GM12892 (cell line): ENCODE data around the gene KCTD8.

Experiments
- DNase-seq: peaks from one replicate; pipeline ENCODE4 v3.0.0; 2011; ENCODE audit not compliant: insufficient read length
- FAIRE-seq: peaks from 2 replicates; lab custom pipeline; 2011; peaks lifted over from hg19 to GRCh38; lab: Jason Lieb, UNC
- POLR2A ChIP-seq: IDR thresholded peaks from 2 replicates; pipeline ENCODE4 v1.6.1; 2011; ENCODE audit warnings: low read depth, low read length, control low read depth
- POLR2AphosphoS5 ChIP-seq: IDR thresholded peaks from 2 replicates; pipeline ENCODE4 v1.6.1; 2011; ENCODE audit warnings: low read depth, low read length, control low read depth
- TAF1 ChIP-seq: IDR thresholded peaks from 2 replicates; pipeline ENCODE4 v1.6.1; 2011; ENCODE audit warnings: low read depth, mild to moderate bottlenecking, control low read depth, low read length, borderline replicate concordance

Gene KCTD8

DNA sequence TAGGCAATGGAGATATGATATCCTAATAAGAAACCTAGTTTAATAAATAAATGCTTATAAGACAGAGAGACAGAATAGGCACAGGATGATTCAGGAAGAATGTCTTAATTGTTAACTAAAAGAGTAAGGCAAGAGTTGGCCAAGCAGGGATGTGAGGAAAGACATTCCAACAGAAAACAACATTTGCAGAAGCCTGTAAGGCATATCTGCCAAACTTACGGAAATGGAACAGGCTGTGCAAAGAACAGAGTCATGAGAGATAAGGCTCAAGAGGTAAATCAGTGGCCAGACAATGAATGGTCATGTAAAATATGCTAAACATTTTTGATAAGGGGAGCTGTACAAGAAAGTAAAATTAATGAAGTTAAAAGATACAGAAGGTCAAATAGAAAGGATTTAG lies 134.9 kb downstream of the KCTD8 start:
- DNase-seq (no peak), FAIRE-seq (no peak)
- TF ChIP-seq POLR2A (no peak), POLR2AphosphoS5 (no peak), TAF1 (no peak)

DNA sequence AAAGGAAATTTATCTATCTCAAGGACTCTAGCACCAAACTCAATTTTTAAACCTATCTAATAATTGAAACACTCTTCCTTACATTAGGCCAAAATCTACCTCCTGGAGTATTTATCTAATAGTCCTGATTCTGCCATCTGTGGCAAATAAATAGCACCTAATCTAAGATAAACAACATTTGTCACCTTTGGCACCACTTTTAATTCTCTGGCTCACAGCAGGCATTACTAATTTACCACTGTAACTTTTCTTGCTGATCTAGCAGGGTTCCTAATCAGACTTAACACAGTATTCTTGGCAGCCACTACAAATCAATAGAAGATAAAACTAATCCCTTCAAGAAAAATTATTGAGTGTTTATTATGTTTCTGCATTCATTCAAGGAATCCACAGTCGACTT lies 161.1 kb downstream of the KCTD8 start:
- FAIRE-seq (no peak), DNase-seq (no peak)
- TF ChIP-seq POLR2AphosphoS5 = no peak
- TF ChIP-seq POLR2A = no peak
- TF ChIP-seq TAF1 = no peak

DNA sequence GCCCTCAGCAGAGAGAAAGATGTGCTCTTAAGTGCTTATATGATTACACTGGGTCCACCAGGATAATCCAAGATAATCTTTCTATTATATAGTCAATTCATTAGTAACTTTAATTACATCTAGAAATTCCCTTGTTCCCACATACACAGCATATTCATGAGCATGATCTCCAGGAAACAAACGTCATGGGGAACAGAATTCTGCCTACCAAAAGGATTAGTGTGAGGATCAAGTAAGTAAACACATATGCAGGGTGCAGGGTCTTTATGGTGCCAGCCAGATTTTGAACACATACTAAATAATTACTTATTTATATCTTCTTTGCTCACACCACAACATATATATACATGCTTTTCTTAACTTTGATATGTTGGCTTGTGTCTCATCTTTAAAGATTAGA lies 169.1 kb downstream of the KCTD8 start:
- DNase-seq (no peak), FAIRE-seq (no peak)
- TF ChIP-seq TAF1 (no peak), POLR2A (no peak)

DNA sequence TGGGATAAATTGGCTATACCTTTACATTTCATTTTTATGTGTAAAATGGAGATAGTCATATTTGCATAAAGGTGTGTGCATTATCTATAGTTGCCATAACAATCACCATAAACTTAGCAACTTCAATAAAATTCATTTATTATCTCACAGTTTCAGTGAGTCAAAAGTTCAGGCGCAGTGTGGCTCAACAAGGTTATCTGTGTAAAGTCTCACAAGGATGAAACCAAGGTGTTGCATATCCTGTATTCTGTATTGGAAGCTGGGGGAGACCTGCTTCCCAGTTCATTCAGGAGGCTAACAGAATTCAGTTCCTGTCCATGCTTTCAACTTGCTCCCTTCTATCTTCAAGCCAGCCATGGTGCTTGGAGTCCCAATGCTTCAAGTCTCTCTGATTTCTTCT lies 169.5 kb downstream of the KCTD8 start:
- FAIRE-seq = no peak

DNA sequence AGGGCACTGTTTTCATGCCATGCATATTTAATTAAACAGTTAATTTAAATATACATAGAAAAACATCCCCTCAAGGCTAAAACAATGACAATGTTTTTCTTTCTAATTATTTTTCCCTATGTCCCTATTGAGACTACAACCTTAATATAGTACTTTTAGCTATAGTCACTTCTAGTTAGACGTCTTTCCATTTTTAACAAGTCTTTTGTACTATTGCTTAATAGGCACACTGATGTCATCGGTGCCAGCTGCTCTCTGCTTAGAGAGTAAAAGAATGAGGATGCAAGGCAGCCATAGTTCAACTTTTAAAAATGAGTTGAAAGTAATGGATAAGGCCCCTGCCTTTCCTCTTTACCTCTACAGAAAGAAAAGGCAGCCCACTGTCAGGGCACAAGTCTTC lies 191.1 kb downstream of the KCTD8 start:
- FAIRE-seq (no peak), DNase-seq (no peak)
- TF ChIP-seq POLR2AphosphoS5 (no peak), TAF1 (no peak), POLR2A (no peak)

More for the DNA sequence above, 169.5 kb downstream of the KCTD8 start:
- DNase-seq = no peak
- TF ChIP-seq TAF1 (no peak), POLR2A (no peak), POLR2AphosphoS5 (no peak)

DNA sequence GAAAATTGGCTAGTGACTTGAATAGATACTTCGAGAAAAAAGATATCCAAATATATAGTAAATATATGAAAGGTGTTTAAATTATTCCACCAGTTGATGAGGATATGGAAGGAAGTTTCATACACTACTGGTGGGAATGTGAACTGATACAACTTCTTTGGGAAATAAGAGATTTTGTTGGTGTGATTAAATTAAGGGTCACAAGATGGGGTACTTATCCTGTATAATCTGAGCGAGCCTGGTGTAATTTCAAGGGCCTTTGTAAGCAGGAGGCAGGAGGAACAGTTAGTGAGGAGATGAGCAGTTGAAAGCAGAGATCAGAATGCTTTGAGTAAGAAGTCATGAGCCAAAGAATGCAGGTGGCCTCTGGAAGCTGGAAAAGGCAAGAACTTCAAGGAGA lies 192.2 kb downstream of the KCTD8 start:
- no peak for FAIRE-seq
- DNase-seq = no peak
- TF ChIP-seq TAF1 (no peak), POLR2AphosphoS5 (no peak), POLR2A (no peak)

DNA sequence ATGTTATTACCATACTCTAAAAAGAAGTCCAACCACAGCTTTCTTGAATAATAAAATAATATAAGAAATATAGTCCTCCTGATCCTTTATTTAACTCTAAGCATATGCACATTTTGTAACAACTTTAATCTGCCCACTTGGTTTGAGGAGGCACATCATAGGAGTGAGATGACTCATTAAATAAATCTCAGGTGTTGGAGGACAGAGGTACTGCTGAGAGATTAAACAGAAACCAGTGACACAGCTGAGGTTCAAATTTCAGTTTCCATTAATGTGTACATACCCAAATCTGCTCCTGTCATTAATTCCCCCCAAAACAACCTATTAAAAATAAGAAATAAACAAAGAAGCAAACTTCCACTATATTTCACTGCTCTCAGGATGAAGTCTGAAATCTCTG lies 211.0 kb downstream of the KCTD8 start:
- DNase-seq = no peak
- no peak for FAIRE-seq
- TF ChIP-seq POLR2A (no peak), TAF1 (no peak), POLR2AphosphoS5 (no peak)

DNA sequence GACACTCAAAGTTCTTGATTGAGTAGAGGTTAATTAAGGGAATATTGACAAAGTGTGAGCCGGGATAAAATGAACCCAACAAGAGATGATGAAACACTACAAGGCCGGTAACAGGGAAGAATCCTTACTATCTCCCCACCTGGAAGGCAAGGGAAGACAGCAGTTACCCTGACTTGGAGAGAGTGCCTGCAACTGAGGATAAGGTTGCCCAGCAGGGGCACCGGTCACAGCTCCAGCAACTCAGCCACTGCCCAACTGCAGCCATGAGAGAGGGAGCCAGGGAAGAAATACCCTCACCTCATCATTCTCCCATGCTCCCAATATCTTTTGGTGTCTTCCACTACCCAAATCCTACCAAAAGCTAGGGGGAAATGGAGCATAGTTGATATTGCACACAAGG lies 212.7 kb downstream of the KCTD8 start:
- TF ChIP-seq POLR2A (no peak), POLR2AphosphoS5 (no peak), TAF1 (no peak)
- no peak for DNase-seq

DNA sequence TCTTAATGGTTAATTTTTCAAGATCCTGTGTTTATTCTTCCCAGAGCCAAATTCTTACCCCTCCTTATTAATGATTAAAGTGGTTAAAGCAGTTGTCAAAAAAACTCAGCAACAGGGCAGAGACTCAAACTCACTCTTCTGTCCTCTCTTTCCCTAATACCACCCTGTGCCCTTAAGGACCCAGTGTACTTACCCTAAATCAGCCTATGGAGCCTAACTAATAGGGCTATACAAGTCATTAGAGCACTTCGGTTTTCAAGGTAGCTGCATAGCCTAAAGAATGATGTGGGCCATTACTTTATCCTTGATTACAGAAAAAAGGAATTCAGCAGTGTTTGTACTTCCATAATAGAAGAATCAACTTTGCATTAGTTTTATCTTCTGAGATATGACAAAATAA lies 216.3 kb downstream of the KCTD8 start:
- no peak for FAIRE-seq

More for the DNA sequence above, 212.7 kb downstream of the KCTD8 start:
- no peak for FAIRE-seq

DNA sequence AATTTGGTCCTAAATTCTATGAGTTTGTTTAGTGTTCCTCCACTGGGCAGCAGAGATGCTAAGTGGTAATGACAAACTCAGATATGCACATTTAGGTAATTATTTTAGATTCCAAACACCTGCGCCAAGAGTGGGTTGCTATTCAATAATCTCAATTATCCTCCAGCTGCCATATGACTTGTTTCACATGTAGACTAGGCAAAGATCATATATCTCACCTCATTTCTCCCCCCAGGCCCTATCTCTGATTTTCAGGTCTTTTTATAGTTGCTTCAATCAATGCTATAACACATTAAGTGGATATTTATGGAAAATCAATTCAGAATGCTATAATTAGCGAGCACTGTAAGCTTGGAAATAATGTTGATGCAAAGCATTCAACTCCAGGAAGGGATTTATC lies 217.6 kb downstream of the KCTD8 start:
- DNase-seq (no peak), FAIRE-seq (no peak)
- TF ChIP-seq POLR2A (no peak), TAF1 (no peak)

More for the DNA sequence above, 216.3 kb downstream of the KCTD8 start:
- no peak for DNase-seq
- TF ChIP-seq POLR2A = no peak
- no peak for TF ChIP-seq POLR2AphosphoS5
- no peak for TF ChIP-seq TAF1

DNA sequence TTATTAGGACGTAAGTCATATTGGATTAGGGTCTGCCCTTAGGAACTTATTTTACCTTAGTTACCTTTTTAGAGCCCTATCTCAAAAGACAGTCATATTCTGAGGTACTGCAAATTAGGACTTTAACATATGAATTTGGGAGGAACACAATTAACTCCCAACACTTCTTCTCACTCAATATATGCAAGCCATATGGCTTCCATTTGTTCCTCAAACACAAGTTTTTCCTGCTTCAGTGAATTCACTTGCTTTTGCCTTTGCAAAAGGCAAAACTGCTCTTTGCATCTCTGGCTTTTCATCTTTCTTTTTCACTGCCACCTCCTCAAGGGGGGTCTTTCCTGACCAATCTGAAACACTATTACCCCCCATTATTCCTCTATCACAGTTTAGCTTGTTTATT lies 220.3 kb downstream of the KCTD8 start:
- TF ChIP-seq POLR2A = no peak
- FAIRE-seq (no peak), DNase-seq (no peak)

DNA sequence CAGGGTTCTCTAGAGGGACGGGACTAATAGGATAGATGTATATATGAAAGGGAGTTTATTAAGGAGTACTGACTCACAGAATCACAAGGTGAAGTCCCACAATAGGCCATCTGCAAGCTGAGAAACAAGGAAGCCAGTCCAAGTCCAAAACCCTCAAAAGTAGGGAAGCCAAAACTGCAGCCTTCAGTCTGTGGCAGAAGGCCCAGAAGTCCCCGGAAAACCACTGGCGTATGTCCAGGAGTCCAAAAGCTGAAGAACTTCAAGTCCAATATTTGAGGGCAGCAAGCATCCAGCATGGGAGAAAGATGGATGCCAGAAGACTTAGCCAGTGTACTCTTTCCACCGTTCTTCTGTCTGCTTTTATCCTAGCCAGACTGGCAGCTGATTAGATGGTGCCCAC lies 227.2 kb downstream of the KCTD8 start:
- no peak for TF ChIP-seq POLR2A
- no peak for TF ChIP-seq POLR2AphosphoS5
- no peak for TF ChIP-seq TAF1
- no peak for FAIRE-seq

DNA sequence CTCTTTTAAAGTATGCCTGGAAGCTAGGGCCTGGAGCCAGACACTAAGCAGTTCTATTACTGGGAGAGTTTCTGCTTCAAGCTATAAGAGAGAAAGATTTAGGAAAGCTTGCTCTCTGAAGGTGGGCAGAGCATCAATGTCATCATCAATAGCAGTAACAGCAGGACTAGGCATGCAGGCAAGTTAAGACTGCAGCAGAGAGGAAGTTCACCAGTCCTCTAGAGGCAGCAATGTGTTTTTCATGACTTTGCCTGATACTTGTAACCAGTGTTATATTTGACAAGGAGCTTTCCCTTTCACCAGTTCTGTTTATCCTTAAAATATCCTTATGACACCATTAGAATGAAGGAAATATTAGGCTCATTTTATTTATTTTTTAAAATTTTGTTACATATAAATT lies 237.9 kb downstream of the KCTD8 start:
- DNase-seq (no peak), FAIRE-seq (no peak)
- TF ChIP-seq POLR2A = no peak
- TF ChIP-seq TAF1 = no peak
- TF ChIP-seq POLR2AphosphoS5 = no peak

More for the DNA sequence above, 227.2 kb downstream of the KCTD8 start:
- no peak for DNase-seq
